Right lobe of liver (tissue), 6 donors: Measurements from ENCODE around the gene TMEM239. TPM values are rescaled to one million over a fixed set of nuclear protein-coding genes. Genes with fewer than 3 reads are reported as not detected.

Experiments used
- ATAC-seq, 4 donors: fragments of 200-7000 bp; cut with Tn5 transposase; one replicate each; pipeline ENCODE4 v1.9.1; 2020; ENCODE audit warnings: mild to moderate bottlenecking in 4 of 4, moderate library complexity in 4 of 4
- DNase-seq, 3 donors: peaks; one replicate each; pipeline ENCODE4 v3.0.0-alpha.2; 2020
- H3K27ac ChIP-seq, 3 donors: fragments of 200-600 bp; one replicate each; pipeline ENCODE4 v1.8.0; 2022
- H3K27me3 ChIP-seq, 2 donors: fragments of 200-600 bp; one replicate each; pipeline ENCODE4 v1.8.0; 2022
- H3K36me3 ChIP-seq, 4 donors: fragments of 200-600 bp; sonication (generic) in 1 of 4; one replicate each; pipeline versions ENCODE4 v1.5.1 to v1.8.0; 2017 to 2022; ENCODE audit warnings: control low read depth in 1 of 4
- H3K4me1 ChIP-seq, 4 donors: fragments of 200-600 bp; sonication (generic) in 1 of 4; one replicate each; pipeline versions ENCODE4 v1.5.1 to v1.8.0; 2017 to 2022; ENCODE audit warnings: control low read depth in 1 of 4
- H3K4me3 ChIP-seq, 3 donors: fragments of 200-600 bp; one replicate each; pipeline ENCODE4 v1.8.0; 2022
- H3K9me3 ChIP-seq, 4 donors: fragments of 200-600 bp; sonication (generic) in 1 of 4; one replicate each; pipeline versions ENCODE4 v1.5.1 to v1.8.0; 2017 to 2022; ENCODE audit warnings: control low read depth in 1 of 4
- POLR2A ChIP-seq: fragments of 450-650 bp; IDR thresholded peaks from one replicate; pipeline ENCODE4 v1.6.1; 2017; ENCODE audit warnings: antibody characterized with exemption, mild to moderate bottlenecking
- WGBS: methylation state at CpG from one replicate; pipeline ENCODE4 v1.1.6; 2018; ENCODE audit warnings: low coverage, low lambda C conversion rate; ENCODE audit not compliant: insufficient coverage; ENCODE audit errors: missing lambda C conversion rate; 5-methylcytosine and 5-hydroxymethylcytosine counted together
- intact Hi-C, 2 donors: fragments of 100-400 bp; cut with DNase I; formaldehyde crosslinking; loops; one replicate each; pipeline versions ENCODE4 v1.11.2 to v1.14.1; 2022
- total RNA-seq, 6 experiments: library from RNA; depleted of rRNA in 2 of 6; stranded (reverse); fragments of >200 nt in 2 of 6; fragmentation: NEBNext Ultra II Directional in 3 of 6; extraction: Animal tissue kit (Norgen Biotek cat#: 25700) in 3 of 6; gene quantifications; one replicate each; pipeline versions ENCODE4 v1.1.0 to v1.2.4, GENCODE V29; 2016 to 2023
- TF ChIP-seq, protein P1 (sequence below), 4 donors: fragments of 200-600 bp in 3 of 4; fragments of 450-650 bp in 1 of 4; IDR thresholded peaks; one replicate each; pipeline versions ENCODE4 v1.5.1 to v1.8.0; 2016 to 2022; ENCODE audit warnings: antibody characterized with exemption in 4 of 4, mild to moderate bottlenecking in 2 of 4
- donor health status: DM: no; HTN: yes; CAD: no.
- donor health status: DM: no; HTN: no; CAD: no.
- donor health status: DM: no; HTN: no; CAD: no.
- donor health status: DM: no; HTN: yes; CAD: no.
- donor health status: DM: no; HTN: yes; CAD: no.

TMEM239 gene
- total RNA-seq, 6 experiments from 2014 or later: not detected

DNA sequence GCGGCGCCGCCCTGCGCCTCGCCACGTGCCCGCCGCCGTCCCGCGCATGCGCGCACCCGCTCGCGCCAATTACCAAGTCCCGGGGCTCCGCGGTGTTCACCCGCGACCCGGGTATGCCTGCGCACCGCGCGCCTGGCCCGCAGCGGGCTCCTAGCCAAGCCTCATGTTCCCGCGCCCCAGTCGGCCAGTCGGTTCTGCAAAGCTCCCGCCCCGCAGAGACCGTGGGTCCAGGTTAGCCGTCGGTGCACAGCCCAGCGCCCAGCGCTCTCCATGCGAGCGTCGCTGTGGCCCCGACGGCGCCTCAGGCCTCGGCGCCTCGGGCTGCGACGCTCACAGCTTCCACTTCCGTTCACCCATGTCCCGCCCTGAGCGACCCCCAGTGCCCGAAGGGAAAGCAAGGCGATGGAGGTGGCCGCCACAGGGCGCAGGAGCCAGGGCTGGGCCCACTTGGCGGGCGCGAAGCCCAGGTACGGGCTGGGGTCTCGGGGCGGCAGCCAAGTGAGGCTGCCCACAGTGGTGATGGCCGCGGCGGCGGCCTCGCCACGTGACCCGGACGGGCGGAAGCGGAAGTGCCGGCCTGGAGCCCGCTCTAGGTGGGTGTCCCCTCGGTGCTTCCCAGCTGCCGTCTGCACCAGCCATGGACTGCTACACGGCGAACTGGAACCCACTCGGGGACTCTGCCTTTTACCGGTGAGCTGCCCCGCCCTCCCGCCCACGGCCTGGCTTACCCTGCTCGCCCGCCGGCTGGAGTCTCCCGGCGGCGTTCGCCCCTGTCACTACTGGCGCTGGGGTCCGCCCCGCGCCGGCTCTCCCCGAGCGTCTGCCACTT is 24.2 kb downstream of the TMEM239 start, which contains the start of the genes PCED1A and VPS16:
Gene PCED1A (minus strand): TSS at position 518 of the 829 bp plus-strand sequence. CDS start 743 bp downstream, outside the sequence.
Gene VPS16 (plus strand): TSS at position 608 of the 829 bp plus-strand sequence. CDS start 30 bp downstream, at position 638.
- DNase-seq (peak; percentile 89 to 91 (median 90)), ATAC-seq (peak; percentile 97 to 98 (median 98))
- intact Hi-C loops: no loop called here
- no CpG with 5 or more reads among the region's 98 CpGs for WGBS
- peak; percentile 64 for TF ChIP-seq POLR2A
- TF ChIP-seq, protein P1, sequence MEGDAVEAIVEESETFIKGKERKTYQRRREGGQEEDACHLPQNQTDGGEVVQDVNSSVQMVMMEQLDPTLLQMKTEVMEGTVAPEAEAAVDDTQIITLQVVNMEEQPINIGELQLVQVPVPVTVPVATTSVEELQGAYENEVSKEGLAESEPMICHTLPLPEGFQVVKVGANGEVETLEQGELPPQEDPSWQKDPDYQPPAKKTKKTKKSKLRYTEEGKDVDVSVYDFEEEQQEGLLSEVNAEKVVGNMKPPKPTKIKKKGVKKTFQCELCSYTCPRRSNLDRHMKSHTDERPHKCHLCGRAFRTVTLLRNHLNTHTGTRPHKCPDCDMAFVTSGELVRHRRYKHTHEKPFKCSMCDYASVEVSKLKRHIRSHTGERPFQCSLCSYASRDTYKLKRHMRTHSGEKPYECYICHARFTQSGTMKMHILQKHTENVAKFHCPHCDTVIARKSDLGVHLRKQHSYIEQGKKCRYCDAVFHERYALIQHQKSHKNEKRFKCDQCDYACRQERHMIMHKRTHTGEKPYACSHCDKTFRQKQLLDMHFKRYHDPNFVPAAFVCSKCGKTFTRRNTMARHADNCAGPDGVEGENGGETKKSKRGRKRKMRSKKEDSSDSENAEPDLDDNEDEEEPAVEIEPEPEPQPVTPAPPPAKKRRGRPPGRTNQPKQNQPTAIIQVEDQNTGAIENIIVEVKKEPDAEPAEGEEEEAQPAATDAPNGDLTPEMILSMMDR (IDR thresholded peaks at IDR 0.05): no peak
- Histone ChIP-seq H3K9me3 (no peaks in the 10 kb centered on the region), H3K4me1 (peaks cover 0 to 17% (median 2%) of the 10 kb centered on the region in 4 donors), H3K36me3 (no peaks in the 10 kb centered on the region), H3K4me3 (peak within 1 kb of the TSS; percentile 83 to 97 (median 96)), H3K27me3 (no peaks in the 10 kb centered on the region), H3K27ac (peak within 1 kb of the TSS; percentile 71 to 93 (median 83))

DNA sequence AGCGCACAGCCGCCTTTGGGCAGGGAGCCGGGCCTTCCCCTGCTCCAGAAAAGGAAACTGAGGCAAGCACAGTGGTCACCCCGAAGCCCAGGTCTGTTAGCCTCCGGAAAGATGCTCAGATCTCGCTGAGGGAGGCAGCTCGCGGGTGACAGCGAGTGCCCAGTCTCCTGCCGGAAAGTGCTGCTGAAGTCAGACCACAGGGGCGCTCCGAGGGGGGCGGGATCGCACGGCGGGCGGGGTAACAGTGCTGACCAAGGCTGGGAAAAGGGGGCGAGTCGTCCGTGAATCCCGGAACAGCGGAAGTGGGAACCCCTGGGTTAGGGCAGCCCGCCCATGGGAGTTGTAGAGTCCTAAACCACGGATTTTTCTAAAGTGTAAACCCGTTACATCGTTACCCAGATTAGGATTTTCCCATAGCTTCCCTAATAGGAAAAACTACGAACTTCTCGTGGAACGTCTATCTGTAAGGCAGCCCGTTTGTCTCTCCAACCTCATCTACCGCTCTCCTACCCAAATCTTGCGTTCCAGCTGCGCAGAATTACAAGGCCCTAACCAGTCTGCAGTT is 24.9 kb downstream of the TMEM239 start:
- Histone ChIP-seq H3K27me3 (no peaks in the 10 kb centered on the region), H3K27ac (peak overlapping the region; percentile 71 to 93 (median 83)), H3K4me3 (peak overlapping the region; percentile 83 to 97 (median 96)), H3K36me3 (no peaks in the 10 kb centered on the region), H3K4me1 (peaks cover 0 to 17% (median 2%) of the 10 kb centered on the region in 4 donors), H3K9me3 (no peaks in the 10 kb centered on the region)
- ATAC-seq (peak; percentile 53 to 71 (median 58)), DNase-seq (peak in 2 of 3 donors; percentile 60 to 74)
- TF ChIP-seq, protein P1 (IDR thresholded peaks at IDR 0.05): no peak
- TF ChIP-seq POLR2A: no peak
- intact Hi-C loops: no loop called here
- 15% methylated on average over 9 of the region's 33 CpGs for WGBS

DNA sequence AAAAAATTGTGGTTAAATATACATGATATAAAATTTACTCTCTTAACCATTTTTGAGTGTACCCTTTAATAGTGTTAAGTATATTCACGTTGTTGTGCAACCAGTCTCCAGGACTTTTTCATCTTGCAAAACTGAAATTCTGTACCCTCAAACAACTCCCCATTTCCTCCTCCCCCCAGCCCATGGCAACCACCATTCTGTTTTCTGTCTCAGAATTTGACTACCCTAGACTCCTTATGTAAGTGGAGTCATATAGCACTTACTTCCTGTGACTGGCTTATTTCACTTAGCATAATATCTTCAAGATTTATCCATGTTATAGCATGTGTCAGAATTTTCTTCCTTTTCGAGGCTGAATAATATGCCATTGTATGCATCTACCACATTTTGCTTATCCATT is 29.4 kb downstream of the TMEM239 start:
- H3K27ac ChIP-seq: no peak overlapping the region
- H3K4me1 ChIP-seq: peaks cover 0 to 9% (median 0%) of the 10 kb centered on the region in 4 donors
- H3K4me3 ChIP-seq: no peak overlapping the region
- ATAC-seq (no peak), DNase-seq (no peak)
- TF ChIP-seq, protein P1 (IDR thresholded peaks at IDR 0.05): no peak
- no peak for TF ChIP-seq POLR2A
- WGBS: 77% methylated on average over 2 of the region's 2 CpGs
- intact Hi-C loops: no loop called here
- no peaks in the 10 kb centered on the region for H3K9me3 ChIP-seq
- H3K27me3 ChIP-seq: no peaks in the 10 kb centered on the region
- H3K36me3 ChIP-seq: no peaks in the 10 kb centered on the region

DNA sequence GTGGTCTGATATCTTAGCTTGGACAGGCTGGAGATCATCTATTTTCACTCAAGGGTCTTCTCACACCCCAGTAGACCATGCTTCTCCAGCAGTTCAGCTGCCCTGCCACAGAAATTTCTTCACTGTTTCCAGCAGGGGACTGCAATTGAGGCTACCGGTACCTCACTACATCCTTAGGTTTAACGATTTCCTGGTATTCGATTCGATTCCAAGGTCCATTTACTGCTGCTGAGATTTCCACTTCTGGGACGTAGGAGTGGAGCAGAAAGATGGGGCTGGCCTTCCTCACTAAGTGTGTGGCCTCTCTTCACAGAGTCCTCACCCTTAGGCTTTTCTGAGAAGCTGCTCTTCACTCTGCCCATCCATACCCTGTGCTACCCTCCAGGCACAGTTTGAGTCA is 30.5 kb downstream of the TMEM239 start:
- H3K36me3 ChIP-seq: no peaks in the 10 kb centered on the region
- 100% methylated on average over 3 of the region's 5 CpGs for whole genome bisulfite sequencing

More for the DNA sequence above, 30.5 kb downstream of the TMEM239 start:
- Histone ChIP-seq H3K27ac (no peak overlapping the region), H3K27me3 (no peaks in the 10 kb centered on the region), H3K4me1 (peaks cover 0 to 3% (median 0%) of the 10 kb centered on the region in 4 donors), H3K9me3 (no peaks in the 10 kb centered on the region), H3K4me3 (no peak overlapping the region)
- no peak for ATAC-seq
- DNase-seq: no peak
- intact Hi-C loops: no loop called here
- no peak for TF ChIP-seq POLR2A
- TF ChIP-seq, protein P1 (IDR thresholded peaks at IDR 0.05): no peak
